Omental fat pad (tissue), 4 donors: ENCODE measurements around the gene ATF6. TPM values are rescaled to one million over a fixed set of nuclear protein-coding genes. Genes with fewer than 3 reads are reported as not detected.

ENCODE experiments used
- ATAC-seq: fragments of 150-250 bp; one replicate; pipeline ENCODE4 v1.9.1; 2016; ENCODE audit warnings: mild to moderate bottlenecking, moderate library complexity; ENCODE audit not compliant: low FRiP score
- DNase-seq: peaks from one replicate; pipeline ENCODE4 v3.0.0-alpha.2; 2019; ENCODE audit warnings: low spot score
- CTCF ChIP-seq, 3 donors: fragments of 450-650 bp; IDR thresholded peaks; one replicate each; pipeline ENCODE4 v1.5.1; 2016 to 2017; ENCODE audit warnings: antibody characterized with exemption in 3 of 3, mild to moderate bottlenecking in 3 of 3, moderate library complexity in 2 of 3
- total RNA-seq, 4 donors: library from RNA; depleted of rRNA; stranded (reverse); fragments of >200 nt; gene quantifications; one replicate each; pipeline ENCODE4 v1.1.0, GENCODE V29; 2016

Gene ATF6
- total RNA-seq, 4 donors from 2014 or later, result 30.9 to 38.0 (median 36.1) TPM

DNA sequence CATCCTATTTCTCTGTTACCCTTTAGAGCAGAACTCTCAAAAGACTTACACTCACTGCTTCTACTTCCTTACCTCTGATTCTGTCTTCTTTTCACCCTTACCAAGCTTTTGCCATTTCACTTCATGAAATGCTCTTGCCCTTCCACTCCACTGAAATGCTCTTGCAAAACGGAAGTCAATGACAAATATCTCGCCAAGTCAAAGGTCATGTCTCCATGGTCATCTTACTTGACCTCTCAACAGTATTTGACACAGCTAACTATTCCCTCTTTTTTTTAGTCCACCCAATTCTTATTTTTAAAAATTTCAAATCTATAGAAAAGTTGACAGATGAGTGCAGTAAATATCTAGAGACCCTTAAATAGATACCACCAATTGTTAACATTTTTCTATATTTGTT, 149.9 kb downstream of the ATF6 start:
- TF ChIP-seq CTCF (IDR thresholded peaks at IDR 0.05), result no peak
- ATAC-seq, result no peak
- no peak for DNase-seq

- no peak for DNase-seq
- TF ChIP-seq CTCF (IDR thresholded peaks at IDR 0.05), result no peak
- ATAC-seq, result no peak
Observed at GRCh38 chr1:161919229-161919628, 153.1 kb downstream of the ATF6 start.

DNA sequence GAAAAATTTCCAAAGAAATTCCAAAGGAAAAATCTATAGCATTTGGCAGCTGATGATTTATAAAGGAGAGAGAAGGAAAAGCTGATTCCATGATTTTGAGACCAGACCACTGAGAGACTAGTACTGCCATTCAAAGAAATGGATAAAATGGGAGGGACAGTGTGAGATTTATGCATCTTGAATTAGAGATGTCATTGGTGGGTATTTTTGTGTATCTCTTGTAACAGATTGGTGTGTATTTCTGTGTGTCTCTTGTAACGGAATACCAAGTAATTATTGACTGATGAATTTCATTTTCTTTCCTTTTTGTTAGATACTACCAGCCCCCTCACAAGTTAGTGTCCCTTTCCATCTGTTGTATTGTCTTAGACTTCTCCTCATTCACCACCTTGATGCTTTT, 155.4 kb downstream of the ATF6 start:
- no peak for ATAC-seq
- no peak for TF ChIP-seq CTCF (IDR thresholded peaks at IDR 0.05)
- no peak for DNase-seq

GRCh38 chr1:161921990-161922389, 155.9 kb downstream of the ATF6 start:
- TF ChIP-seq CTCF (IDR thresholded peaks at IDR 0.05), result no peak
- ATAC-seq, result no peak
- no peak for DNase-seq

- no peak for ATAC-seq
- DNase-seq, result no peak
- no peak for TF ChIP-seq CTCF (IDR thresholded peaks at IDR 0.05)
Observed at GRCh38 chr1:161928056-161928455, 161.9 kb downstream of the ATF6 start.

GRCh38 chr1:161929137-161929536, 163.0 kb downstream of the ATF6 start:
- TF ChIP-seq CTCF (IDR thresholded peaks at IDR 0.05), result no peak
- no peak for ATAC-seq

DNA sequence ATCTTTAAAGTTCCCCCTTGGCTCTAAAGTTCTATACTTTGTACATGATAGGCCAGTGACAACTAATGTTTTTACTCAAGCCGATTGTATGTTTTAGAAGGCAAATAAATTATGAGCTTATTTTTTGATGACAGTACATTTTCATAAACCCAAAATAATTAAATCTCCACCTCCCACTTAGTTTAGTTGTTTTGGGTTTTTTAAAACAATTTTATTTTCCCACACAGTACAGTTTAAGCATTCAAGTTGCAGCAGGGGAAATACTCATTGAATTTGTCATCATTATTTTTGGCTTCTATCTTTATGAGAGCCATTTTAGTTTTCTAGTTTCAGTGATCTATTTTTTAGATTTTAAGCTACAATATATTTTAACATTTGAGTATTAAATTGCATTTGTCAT, 163.9 kb downstream of the ATF6 start:
- ATAC-seq, result no peak
- no peak for TF ChIP-seq CTCF (IDR thresholded peaks at IDR 0.05)

More at GRCh38 chr1:161929137-161929536, 163.0 kb downstream of the ATF6 start:
- DNase-seq, result no peak

More for the DNA sequence above, 163.9 kb downstream of the ATF6 start:
- DNase-seq, result no peak
